NB4 (cell line): ENCODE results near the gene EXOC4.

Experiments used
- POLR2A ChIP-seq: IDR thresholded peaks from 2 replicates; pipeline ENCODE4 v1.6.1; 2011; ENCODE audit warnings: mild to moderate bottlenecking; ENCODE audit not compliant: insufficient read length; ENCODE audit errors: extremely low read depth
- TF ChIP-seq, protein P1 (sequence below): IDR thresholded peaks from one replicate; pipeline ENCODE4 v1.5.1; 2012; ENCODE audit warnings: low read depth, low read length

DNA sequence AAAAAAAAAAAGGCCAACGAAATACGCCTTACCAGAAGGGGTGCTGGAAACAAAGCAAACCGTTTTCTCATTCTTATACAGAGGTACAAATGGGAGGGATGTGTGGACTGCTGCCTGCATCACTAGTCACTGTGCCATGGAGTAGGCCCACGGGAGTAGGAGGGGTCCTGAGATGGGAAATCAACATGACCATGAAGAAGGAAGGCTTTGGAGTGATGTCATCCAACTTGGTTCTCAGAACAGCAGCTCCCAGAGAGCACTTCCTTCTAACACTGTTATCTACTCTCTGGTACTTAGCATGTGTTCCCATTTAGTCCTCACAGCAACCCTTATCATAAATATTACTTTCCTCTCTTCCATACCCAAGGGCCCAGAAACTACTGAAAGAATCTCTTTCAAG lies 814.3 kb downstream of the EXOC4 start:
- TF ChIP-seq, protein P1, sequence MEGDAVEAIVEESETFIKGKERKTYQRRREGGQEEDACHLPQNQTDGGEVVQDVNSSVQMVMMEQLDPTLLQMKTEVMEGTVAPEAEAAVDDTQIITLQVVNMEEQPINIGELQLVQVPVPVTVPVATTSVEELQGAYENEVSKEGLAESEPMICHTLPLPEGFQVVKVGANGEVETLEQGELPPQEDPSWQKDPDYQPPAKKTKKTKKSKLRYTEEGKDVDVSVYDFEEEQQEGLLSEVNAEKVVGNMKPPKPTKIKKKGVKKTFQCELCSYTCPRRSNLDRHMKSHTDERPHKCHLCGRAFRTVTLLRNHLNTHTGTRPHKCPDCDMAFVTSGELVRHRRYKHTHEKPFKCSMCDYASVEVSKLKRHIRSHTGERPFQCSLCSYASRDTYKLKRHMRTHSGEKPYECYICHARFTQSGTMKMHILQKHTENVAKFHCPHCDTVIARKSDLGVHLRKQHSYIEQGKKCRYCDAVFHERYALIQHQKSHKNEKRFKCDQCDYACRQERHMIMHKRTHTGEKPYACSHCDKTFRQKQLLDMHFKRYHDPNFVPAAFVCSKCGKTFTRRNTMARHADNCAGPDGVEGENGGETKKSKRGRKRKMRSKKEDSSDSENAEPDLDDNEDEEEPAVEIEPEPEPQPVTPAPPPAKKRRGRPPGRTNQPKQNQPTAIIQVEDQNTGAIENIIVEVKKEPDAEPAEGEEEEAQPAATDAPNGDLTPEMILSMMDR = no peak
- TF ChIP-seq POLR2A = no peak
